Activated T-helper 1 cell treated with anti-CD3 and anti-CD28 coated beads, Interleukin-12 subunit alpha, Interleukin-12 subunit beta, Interleukin-2, Interleukin-4 antibody, amounts not matched to agents 30 ng/mL and 10 ng/mL and 1 ng/mL, durations not matched to agents 14 hours and 24 hours and 36 hours (primary cell): ENCODE results near the gene PRPH. TPM values are rescaled to one million over a fixed set of nuclear protein-coding genes. Genes with fewer than 3 reads are reported as not detected.
A peak's percentile ranks its signal among the peaks of the same experiment; 100 is the strongest.
"Not testable (repeated sequence)": the region's sequence is repeated elsewhere in the genome, so short reads cannot be mapped to it uniquely, and the experiment has no call there.

Experiments used
- DNase-seq: peaks from one replicate; pipeline ENCODE4 v3.0.0; 2021; ENCODE audit warnings: low spot score
- H3K27ac Mint-ChIP-seq: one replicate; pipeline ENCODE4 v1.8.0; 2021; ENCODE audit warnings: mild to moderate bottlenecking, mixed read lengths
- H3K27me3 Mint-ChIP-seq: one replicate; pipeline ENCODE4 v1.8.0; 2022; ENCODE audit warnings: mild to moderate bottlenecking, moderate library complexity, mixed read lengths; ENCODE audit not compliant: insufficient read depth
- H3K36me3 Mint-ChIP-seq: one replicate; pipeline ENCODE4 v1.8.0; 2021; ENCODE audit warnings: low read depth, mixed read lengths
- H3K4me1 Mint-ChIP-seq: one replicate; pipeline ENCODE4 v1.8.0; 2021; ENCODE audit warnings: low read depth, mixed read lengths
- H3K4me3 Mint-ChIP-seq: one replicate; pipeline ENCODE4 v1.8.0; 2021; ENCODE audit warnings: mild to moderate bottlenecking, moderate library complexity, mixed read lengths
- H3K9me3 Mint-ChIP-seq: one replicate; pipeline ENCODE4 v1.8.0; 2021; ENCODE audit warnings: mixed read lengths
- intact Hi-C: fragments of 100-400 bp; cut with micrococcal nuclease; formaldehyde crosslinking; loops from one replicate; pipeline ENCODE4 v1.15.1; 2024
- total RNA-seq: library from RNA; stranded (reverse); gene quantifications from 2 replicates; pipeline ENCODE4 v1.2.3, GENCODE V29; 2022

The PRPH gene
- total RNA-seq, 1 donor from 2014 or later = not detected

DNA sequence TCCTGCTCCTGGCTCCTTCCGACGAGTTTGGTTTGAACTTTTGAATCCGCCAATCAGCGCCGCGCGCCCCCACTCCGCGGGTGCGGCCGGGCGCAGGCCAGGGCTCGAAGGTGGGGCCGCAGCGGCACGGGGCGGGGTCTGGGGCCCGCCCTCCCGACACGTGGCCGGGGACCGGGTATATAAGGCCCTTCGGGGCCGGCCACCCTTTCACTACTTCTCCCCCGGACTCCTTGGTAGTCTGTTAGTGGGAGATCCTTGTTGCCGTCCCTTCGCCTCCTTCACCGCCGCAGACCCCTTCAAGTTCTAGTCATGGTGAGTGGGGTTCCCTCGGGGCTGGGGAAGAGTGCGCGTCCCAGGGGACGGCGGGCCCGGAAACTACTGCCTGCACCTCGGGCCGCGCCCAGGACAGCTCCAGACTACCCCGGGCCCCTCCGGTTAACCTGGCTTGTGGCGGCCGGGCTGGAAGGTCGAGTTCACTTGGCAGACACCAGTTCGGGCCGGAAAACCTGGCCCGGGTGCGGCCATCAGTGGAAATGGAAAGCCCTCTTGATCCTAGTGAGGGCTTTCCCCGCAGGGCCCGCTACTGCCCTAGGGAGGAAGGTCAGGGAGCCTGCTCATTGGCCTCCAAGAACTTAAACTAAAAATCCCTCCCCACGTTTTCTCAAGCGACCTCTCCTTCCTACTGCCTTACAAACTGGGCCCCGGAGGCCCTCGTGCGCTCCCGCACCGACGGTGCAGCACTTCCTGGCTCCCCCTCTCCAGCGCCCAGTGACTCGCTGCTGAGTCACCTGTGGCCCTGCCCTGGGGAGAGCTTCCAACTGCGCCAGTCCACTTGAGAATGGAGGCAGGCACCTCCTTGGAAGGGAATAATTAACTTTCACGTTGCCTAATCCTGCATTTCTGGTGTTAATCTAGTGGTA lies 29.8 kb upstream of the PRPH start, which contains the start of gene TUBA1C:
Gene TUBA1C, plus strand, starts transcription at position 210 of the 920 bp plus-strand sequence. Its CDS starts 100 bp downstream, at position 310.
- H3K36me3 Mint-ChIP-seq = peaks cover 24% of the 10 kb centered on the region
- intact Hi-C loops = loop anchor here (1.0 to 10.0 kb wide), 9 partner anchors 31 to 1140 kb away; partner anchors contain the start of genes DDX23, LARP4, MCRS1 and PRKAG1

DNA sequence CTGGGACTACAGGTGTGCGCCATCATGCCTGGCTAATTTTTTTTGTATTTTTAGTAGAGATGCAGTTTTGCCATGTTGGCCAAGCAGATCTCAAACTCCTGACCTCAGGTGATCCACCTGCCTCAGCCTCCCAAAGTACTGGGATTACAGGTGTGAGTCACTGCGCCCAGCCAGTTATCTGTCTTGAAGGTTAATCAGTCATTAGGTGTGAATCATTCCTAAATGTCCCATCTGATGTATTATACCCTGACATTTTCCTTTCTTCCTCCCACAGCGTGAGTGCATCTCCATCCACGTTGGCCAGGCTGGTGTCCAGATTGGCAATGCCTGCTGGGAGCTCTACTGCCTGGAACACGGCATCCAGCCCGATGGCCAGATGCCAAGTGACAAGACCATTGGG lies 25.8 kb upstream of the PRPH start:
- not testable (repeated sequence) for H3K4me3 Mint-ChIP-seq, H3K9me3 Mint-ChIP-seq, H3K27ac Mint-ChIP-seq, H3K27me3 Mint-ChIP-seq, DNase-seq
- peaks cover 42% of the 10 kb centered on the region for H3K36me3 Mint-ChIP-seq
- peaks cover 30% of the 10 kb centered on the region for H3K4me1 Mint-ChIP-seq
- intact Hi-C loops = loop anchor here (10.0 kb wide), 2 partner anchors 414 to 1136 kb away; partner anchors contain the start of genes DDX23 and LARP4

More for the DNA sequence above, 29.8 kb upstream of the PRPH start, which contains the start of gene TUBA1C:
- peak within 1 kb of the TSS; percentile 99 for H3K4me3 Mint-ChIP-seq
- H3K27me3 Mint-ChIP-seq = no peaks in the 10 kb centered on the region
- peak within 1 kb of the TSS; percentile 100 for H3K27ac Mint-ChIP-seq
- H3K4me1 Mint-ChIP-seq = peaks cover 40% of the 10 kb centered on the region
- no peaks in the 10 kb centered on the region for H3K9me3 Mint-ChIP-seq
- DNase-seq = peak; percentile 92

DNA sequence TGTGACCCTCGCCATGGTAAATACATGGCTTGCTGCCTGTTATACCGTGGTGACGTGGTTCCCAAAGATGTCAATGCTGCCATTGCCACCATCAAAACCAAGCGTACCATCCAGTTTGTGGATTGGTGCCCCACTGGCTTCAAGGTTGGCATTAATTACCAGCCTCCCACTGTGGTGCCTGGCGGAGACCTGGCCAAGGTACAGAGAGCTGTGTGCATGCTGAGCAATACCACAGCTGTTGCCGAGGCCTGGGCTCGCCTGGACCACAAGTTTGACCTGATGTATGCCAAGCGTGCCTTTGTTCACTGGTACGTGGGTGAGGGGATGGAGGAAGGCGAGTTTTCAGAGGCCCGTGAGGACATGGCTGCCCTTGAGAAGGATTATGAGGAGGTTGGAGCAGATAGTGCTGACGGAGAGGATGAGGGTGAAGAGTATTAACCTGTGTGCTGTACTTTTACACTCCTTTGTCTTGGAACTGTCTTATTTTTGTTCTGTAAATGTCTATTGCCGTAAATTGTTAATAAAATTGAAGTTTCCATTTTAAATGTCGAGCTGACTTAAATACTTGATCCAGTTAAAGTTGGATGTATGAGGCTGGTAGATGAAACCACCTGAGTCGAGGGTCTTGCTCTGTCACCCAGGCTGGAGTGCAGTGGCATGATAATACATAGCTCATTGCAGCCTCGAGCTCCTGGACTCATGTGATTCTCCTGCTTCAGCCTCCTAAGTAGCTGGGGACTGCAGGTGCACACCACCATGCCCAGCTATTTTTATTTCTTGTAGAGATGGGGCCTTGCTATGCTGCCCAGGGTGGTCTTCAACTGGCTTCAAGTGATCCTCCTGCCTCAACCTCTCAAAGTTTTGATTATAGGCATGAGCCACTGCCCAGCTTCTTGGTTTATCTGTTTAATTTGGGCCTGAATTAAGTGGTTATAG lies 21.9 kb upstream of the PRPH start:
- intact Hi-C loops = no loop called here
- Mint-ChIP-seq H3K4me3 (no peak overlapping the region), H3K36me3 (peaks cover 38% of the 10 kb centered on the region), H3K9me3 (no peaks in the 10 kb centered on the region), H3K27me3 (no peaks in the 10 kb centered on the region), H3K4me1 (peaks cover 19% of the 10 kb centered on the region), H3K27ac (no peak overlapping the region)
- DNase-seq = no peak

DNA sequence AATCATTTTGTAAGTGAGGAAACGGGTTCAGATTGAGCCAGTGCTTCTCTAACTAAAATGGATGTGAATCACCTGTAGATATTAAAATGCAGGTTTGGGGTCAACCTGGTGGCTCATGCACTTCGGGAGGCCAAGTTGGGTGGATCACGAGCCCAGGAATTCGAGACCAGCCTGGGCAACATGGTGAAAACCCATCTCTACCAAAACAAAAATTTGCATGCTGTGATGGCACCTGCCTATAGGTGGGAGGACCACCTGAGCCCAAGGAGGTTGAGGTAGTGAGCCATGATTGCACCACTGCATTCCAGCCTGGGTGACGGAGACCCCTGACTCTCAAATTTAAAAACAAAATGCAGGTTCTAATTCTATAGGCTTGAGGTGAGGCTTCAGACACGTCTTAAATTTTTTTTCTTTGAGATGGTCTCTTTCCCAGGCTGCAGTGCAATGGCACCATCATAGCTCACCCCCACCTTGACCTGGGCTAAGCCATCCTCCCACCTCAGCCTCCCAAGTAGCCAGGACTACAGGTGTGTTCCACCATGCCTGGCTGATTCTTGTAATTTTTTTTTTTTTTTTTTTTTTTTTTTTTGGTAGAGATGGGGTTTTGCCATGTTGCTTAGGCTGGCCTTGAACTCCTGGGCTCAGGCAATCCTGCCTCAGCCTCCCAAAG lies 21.1 kb upstream of the PRPH start:
- H3K4me3 Mint-ChIP-seq = no peak overlapping the region
- no peaks in the 10 kb centered on the region for H3K9me3 Mint-ChIP-seq
- no peak overlapping the region for H3K27ac Mint-ChIP-seq
- H3K4me1 Mint-ChIP-seq = peaks cover 14% of the 10 kb centered on the region
- no peak for DNase-seq
- intact Hi-C loops = no loop called here
- peaks cover 2% of the 10 kb centered on the region for H3K27me3 Mint-ChIP-seq
- peaks cover 33% of the 10 kb centered on the region for H3K36me3 Mint-ChIP-seq

DNA sequence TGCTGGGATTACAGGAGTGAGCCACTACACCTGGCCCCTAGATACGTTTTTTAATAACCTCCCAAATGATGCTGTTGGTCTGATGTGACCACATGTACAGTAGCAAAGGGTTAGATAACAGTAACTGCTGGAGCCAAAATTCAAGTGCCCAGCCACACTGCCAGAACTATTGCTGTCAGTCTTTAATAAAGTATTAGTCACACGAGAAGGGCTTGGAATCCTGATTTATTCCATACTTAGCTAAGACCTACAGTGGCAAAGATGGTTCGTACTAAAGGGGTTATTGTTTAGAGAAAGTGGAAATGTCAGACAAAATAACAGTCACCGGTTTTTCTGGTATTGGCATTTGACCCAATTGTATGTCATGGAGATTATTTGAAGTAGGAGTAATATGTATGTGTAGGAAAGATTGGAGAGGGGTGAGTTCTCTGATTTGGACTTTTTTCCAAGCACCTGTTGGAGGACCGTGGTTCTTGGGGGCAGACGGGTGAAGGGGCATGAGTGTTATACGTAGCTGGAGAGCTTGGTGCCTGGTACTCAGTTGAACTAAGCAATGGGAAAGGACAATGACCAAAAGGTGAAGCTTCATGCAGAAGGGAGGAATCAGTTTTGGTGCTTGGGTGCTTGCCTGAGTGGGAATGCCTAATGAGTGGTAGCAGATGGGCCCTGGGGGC lies 20.4 kb upstream of the PRPH start:
- H3K27ac Mint-ChIP-seq = no peak overlapping the region
- peaks cover 29% of the 10 kb centered on the region for H3K36me3 Mint-ChIP-seq
- DNase-seq = no peak
- H3K4me1 Mint-ChIP-seq = peaks cover 9% of the 10 kb centered on the region
- no peaks in the 10 kb centered on the region for H3K9me3 Mint-ChIP-seq
- intact Hi-C loops = no loop called here
- H3K4me3 Mint-ChIP-seq = no peak overlapping the region
- peaks cover 4% of the 10 kb centered on the region for H3K27me3 Mint-ChIP-seq

DNA sequence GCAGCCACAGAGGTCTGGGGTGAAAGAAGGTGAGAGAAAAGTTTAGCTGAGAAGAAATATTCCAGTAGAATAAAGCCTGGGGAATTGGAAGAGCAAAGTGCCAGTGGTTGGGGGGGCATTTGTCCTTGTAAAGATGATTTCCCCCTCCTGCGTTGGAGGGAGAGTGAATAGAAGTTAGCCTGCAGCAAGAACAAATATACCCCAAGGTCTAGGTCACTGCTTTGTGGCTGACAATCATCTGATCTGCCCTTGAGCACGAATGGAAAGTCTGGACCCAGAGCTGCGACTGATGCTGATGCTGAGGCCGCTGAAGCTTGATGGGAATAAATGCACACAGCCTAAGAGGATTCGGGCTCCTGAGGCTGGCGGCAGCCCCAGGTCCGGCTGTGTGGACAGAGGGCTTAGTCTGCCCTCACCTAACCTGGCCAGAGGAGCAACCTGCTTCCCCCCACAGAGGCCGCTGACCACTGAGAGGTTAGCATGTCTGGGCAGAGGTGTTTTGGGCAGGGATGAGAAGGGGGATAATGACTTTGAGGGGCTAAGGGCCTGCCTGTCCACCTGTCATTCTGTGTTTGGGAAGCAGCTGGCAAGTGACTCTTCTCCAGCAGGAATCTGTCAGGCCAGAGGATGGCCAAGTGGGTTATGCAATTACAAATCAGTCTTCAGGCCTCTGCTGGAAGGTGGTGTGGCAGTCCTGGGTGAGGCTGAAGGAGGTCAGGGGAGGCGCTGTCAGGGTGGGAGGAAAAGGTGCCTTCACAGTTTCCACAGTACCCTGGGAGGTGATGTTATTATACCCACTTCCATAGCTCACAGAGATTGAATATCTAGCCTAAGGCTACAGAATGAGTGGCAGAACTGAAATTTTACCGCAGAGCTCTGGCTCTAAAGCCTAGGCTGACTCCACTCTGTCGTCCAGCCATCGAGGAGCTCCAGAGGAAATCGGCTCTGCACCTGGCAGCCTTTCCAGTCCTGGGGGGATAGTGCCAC lies 18.4 kb upstream of the PRPH start:
- Mint-ChIP-seq H3K27ac (no peak overlapping the region), H3K27me3 (peaks cover 5% of the 10 kb centered on the region), H3K4me3 (no peak overlapping the region), H3K4me1 (no peaks in the 10 kb centered on the region), H3K9me3 (no peaks in the 10 kb centered on the region), H3K36me3 (peaks cover 16% of the 10 kb centered on the region)
- no peak for DNase-seq
- intact Hi-C loops = no loop called here

DNA sequence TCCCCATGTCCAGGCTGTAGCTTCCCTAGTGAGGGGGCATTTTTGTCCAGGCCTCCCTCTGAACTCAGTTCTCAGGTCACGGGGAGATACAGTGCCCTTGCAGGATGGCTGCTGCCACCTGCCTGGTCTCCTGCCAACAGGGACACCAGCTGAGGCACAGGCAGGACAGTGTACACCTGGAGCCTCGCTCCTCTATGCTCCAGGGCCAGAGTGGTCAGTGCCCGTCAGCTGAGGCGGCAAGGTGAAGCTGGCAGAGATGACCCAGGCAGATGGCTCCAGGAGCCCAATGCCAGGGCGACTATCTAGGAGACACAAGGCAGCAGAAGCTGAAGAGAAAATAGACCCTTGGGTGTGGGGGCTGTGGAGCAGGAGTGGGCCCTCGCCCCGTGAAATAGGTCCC lies 17.5 kb upstream of the PRPH start:
- Mint-ChIP-seq H3K27me3 (peaks cover 11% of the 10 kb centered on the region), H3K4me1 (no peaks in the 10 kb centered on the region), H3K27ac (no peak overlapping the region), H3K4me3 (no peak overlapping the region), H3K9me3 (no peaks in the 10 kb centered on the region), H3K36me3 (peaks cover 15% of the 10 kb centered on the region)
- DNase-seq = no peak
- intact Hi-C loops = no loop called here

DNA sequence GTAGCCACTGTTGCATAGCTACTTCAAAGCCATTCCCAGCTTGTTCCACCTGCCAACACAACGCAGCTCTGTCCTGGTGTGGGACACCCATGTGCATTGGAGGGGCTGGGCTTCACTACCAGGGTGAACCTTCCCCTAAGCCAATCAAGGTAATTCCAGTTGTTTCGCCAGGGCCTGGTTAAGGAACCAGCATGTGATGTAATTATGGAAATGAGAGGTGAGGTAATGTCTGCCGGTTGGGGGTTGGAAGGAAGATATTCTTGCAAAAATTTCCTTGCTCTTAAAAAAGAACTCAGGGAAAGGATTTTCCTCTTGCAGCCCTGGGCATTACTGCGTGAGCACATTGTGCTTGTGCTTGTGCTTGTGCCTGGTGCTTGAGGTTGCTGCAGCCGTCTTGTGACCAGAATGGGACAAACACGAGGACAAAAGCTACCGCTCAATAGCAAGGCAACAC lies 15.2 kb upstream of the PRPH start:
- H3K27ac Mint-ChIP-seq = no peak overlapping the region
- DNase-seq = no peak
- H3K4me3 Mint-ChIP-seq = no peak overlapping the region
- intact Hi-C loops = no loop called here
- H3K27me3 Mint-ChIP-seq = peaks cover 14% of the 10 kb centered on the region
- peaks cover under 1% of the 10 kb centered on the region for H3K36me3 Mint-ChIP-seq
- H3K4me1 Mint-ChIP-seq = no peaks in the 10 kb centered on the region
- H3K9me3 Mint-ChIP-seq = no peaks in the 10 kb centered on the region

DNA sequence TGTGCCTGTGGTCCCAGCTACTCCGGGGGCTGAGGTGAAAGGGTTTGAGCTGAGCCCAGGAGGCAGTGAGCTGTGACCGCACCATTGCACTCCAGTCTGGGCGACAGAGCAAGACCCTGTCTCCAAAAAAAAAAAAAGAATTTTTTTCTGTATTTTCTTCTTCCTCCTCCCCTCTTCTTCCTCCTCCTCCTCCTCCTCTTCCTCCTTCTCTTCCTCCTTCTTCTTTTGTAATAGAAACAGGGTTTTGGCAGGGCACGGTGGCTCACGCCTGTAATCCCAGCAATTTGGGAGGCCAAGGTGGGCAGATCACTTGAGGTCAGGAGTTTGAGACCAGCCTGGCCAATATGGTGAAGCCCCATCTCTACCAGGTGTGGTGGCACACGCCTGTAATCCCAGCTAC lies 14.4 kb upstream of the PRPH start:
- intact Hi-C loops, H3K27ac Mint-ChIP-seq, H3K4me3 Mint-ChIP-seq, H3K4me1 Mint-ChIP-seq, H3K9me3 Mint-ChIP-seq, DNase-seq, H3K36me3 Mint-ChIP-seq: not testable (repeated sequence)
- H3K27me3 Mint-ChIP-seq = peaks cover 16% of the 10 kb centered on the region

DNA sequence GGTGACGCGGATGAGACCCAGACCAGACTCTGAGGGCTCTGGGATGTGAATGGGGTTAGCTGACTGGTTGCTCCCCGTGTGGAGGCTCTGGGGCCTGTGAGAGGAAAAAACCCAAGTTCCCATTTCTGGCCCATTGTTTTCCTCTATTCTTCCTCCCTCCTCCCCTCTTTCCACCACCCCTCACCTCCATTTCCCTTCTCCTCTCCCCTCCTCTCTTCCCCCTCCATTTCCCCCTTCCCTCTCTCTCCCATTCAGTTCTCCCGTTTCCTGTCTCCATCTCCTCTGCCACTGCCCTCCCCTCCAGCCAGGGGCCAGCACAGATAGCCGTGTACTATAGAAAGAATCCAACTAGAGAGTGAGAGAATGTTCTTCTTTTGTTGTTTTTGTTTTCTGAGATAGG lies 12.6 kb upstream of the PRPH start:
- Mint-ChIP-seq H3K27ac (no peak overlapping the region), H3K4me3 (no peak overlapping the region), H3K36me3 (no peaks in the 10 kb centered on the region), H3K9me3 (no peaks in the 10 kb centered on the region), H3K27me3 (peaks cover 30% of the 10 kb centered on the region), H3K4me1 (no peaks in the 10 kb centered on the region)
- DNase-seq = no peak
- intact Hi-C loops = no loop called here

DNA sequence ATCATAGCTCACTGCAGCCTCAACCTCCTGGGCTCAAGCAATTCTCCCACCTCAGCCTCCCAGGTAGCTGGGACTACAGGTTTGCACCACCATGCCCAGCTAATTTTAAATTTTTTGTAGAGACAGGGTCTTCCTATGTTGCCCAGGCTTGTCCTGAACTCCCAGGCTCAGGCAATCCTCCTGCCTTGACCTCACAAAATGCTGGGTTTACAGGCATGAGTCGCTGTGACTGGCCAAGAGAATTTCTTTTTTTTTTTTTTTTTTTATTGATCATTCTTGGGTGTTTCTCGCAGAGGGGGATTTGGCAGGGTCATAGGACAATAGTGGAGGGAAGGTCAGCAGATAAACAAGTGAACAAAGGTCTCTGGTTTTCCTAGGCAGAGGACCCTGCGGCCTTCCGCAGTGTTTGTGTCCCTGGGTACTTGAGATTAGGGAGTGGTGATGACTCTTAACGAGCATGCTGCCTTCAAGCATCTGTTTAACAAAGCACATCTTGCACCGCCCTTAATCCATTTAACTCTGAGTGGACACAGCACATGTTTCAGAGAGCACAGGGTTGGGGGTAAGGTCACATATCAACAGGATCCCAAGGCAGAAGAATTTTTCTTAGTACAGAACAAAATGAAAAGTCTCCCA lies 12.1 kb upstream of the PRPH start:
- H3K27ac Mint-ChIP-seq, H3K36me3 Mint-ChIP-seq, H3K4me3 Mint-ChIP-seq, H3K9me3 Mint-ChIP-seq, intact Hi-C loops, H3K4me1 Mint-ChIP-seq, DNase-seq: not testable (repeated sequence)
- H3K27me3 Mint-ChIP-seq = peaks cover 34% of the 10 kb centered on the region
